OCI-LY1 (cell line): ENCODE data around the gene UMAD1.

Source experiments
- H2AFZ ChIP-seq: fragments of 200-600 bp; sonication (generic), shearing (Covaris generic); 2 replicates; pipeline ENCODE4 v1.6.0; 2014; ENCODE audit warnings: antibody characterized with exemption, mild to moderate bottlenecking, low read length
- H3F3A ChIP-seq: fragments of 200-600 bp; sonication (generic), shearing (Covaris generic); 2 replicates; pipeline ENCODE4 v1.6.0; 2014; ENCODE audit warnings: mild to moderate bottlenecking, antibody characterized with exemption, low read length, moderate library complexity; ENCODE audit not compliant: insufficient read depth
- H3K27ac ChIP-seq: fragments of 200-600 bp; sonication (generic); 2 replicates; pipeline ENCODE4 v1.5.1; 2014; ENCODE audit warnings: low read length, mixed run types, mild to moderate bottlenecking, low read depth; ENCODE audit not compliant: poor library complexity, severe bottlenecking
- H3K27me3 ChIP-seq: fragments of 200-600 bp; sonication (generic); 2 replicates; pipeline ENCODE4 v1.6.0; 2014; ENCODE audit warnings: antibody characterized with exemption, mild to moderate bottlenecking, low read length, moderate library complexity; ENCODE audit not compliant: insufficient read depth
- H3K36me3 ChIP-seq: fragments of 200-600 bp; sonication (generic); 2 replicates; pipeline ENCODE4 v1.6.1; 2014; ENCODE audit warnings: mild to moderate bottlenecking, antibody characterized with exemption, low read length, moderate library complexity, mixed read lengths; ENCODE audit not compliant: insufficient read depth
- H3K4me1 ChIP-seq: fragments of 200-600 bp; sonication (generic); 2 replicates; pipeline ENCODE4 v1.5.1; 2014; ENCODE audit warnings: mild to moderate bottlenecking, low read length, moderate library complexity; ENCODE audit not compliant: insufficient read depth, severe bottlenecking
- H3K4me2 ChIP-seq: fragments of 200-600 bp; sonication (generic), shearing (Covaris generic); 2 replicates; pipeline ENCODE4 v1.6.1; 2014; ENCODE audit warnings: low read length
- H3K4me3 ChIP-seq: fragments of 200-600 bp; sonication (generic); 2 replicates; pipeline ENCODE4 v1.5.1; 2014; ENCODE audit warnings: low read length, low read depth, mild to moderate bottlenecking, mixed read lengths; ENCODE audit not compliant: poor library complexity, severe bottlenecking
- H3K79me2 ChIP-seq: fragments of 200-600 bp; shearing (Covaris generic); 2 replicates; pipeline ENCODE4 v1.6.1; 2016; ENCODE audit warnings: mixed run types, low read length, mixed read lengths; ENCODE audit not compliant: insufficient read depth
- H3K9ac ChIP-seq: fragments of 200-600 bp; sonication (generic), shearing (Covaris generic); 2 replicates; pipeline ENCODE4 v1.6.1; 2014; ENCODE audit warnings: mild to moderate bottlenecking, low read length, mixed read lengths
- H3K9me2 ChIP-seq: fragments of 200-600 bp; sonication (generic), shearing (Covaris generic); 2 replicates; pipeline ENCODE4 v1.6.1; 2014; ENCODE audit warnings: low read depth, mild to moderate bottlenecking, low read length, mixed read lengths
- H3K9me3 ChIP-seq: fragments of 200-600 bp; shearing (Covaris generic); 2 replicates; pipeline ENCODE4 v1.6.1; 2014; ENCODE audit warnings: low read length, mixed read lengths
- H4K20me1 ChIP-seq: fragments of 200-600 bp; sonication (generic), shearing (Covaris generic); 2 replicates; pipeline ENCODE4 v1.6.0; 2016; ENCODE audit warnings: mild to moderate bottlenecking, low read length; ENCODE audit not compliant: insufficient read depth
- EZH2 ChIP-seq: fragments of 200-600 bp; sonication (generic), shearing (Covaris generic); IDR thresholded peaks from 2 replicates; pipeline ENCODE4 v1.8.0; 2017; ENCODE audit warnings: borderline replicate concordance, mixed run types, mild to moderate bottlenecking, antibody characterized with exemption, low read length, moderate library complexity, mixed read lengths
- TF ChIP-seq, protein P1 (sequence below): fragments of 200-600 bp; sonication (generic), shearing (Covaris generic); IDR thresholded peaks from 2 replicates; pipeline ENCODE4 v1.5.1; 2017; ENCODE audit warnings: mild to moderate bottlenecking, antibody characterized with exemption, low read length, moderate library complexity, mixed read lengths

UMAD1 gene

GRCh38 chr7:7808626-7809025, 168.1 kb downstream of the UMAD1 start:
- Histone ChIP-seq H3K9ac (no peak overlapping the region), H2AFZ (no peak overlapping the region), H3K36me3 (no peaks in the 10 kb centered on the region), H3K27me3 (no peaks in the 10 kb centered on the region), H3F3A (no peaks in the 10 kb centered on the region), H4K20me1 (no peaks in the 10 kb centered on the region), H3K9me2 (no peaks in the 10 kb centered on the region), H3K79me2 (no peaks in the 10 kb centered on the region), H3K4me3 (no peak overlapping the region), H3K4me2 (no peak overlapping the region), H3K27ac (no peak overlapping the region), H3K9me3 (no peaks in the 10 kb centered on the region), H3K4me1 (peaks cover 30% of the 10 kb centered on the region)
- TF ChIP-seq, protein P1, sequence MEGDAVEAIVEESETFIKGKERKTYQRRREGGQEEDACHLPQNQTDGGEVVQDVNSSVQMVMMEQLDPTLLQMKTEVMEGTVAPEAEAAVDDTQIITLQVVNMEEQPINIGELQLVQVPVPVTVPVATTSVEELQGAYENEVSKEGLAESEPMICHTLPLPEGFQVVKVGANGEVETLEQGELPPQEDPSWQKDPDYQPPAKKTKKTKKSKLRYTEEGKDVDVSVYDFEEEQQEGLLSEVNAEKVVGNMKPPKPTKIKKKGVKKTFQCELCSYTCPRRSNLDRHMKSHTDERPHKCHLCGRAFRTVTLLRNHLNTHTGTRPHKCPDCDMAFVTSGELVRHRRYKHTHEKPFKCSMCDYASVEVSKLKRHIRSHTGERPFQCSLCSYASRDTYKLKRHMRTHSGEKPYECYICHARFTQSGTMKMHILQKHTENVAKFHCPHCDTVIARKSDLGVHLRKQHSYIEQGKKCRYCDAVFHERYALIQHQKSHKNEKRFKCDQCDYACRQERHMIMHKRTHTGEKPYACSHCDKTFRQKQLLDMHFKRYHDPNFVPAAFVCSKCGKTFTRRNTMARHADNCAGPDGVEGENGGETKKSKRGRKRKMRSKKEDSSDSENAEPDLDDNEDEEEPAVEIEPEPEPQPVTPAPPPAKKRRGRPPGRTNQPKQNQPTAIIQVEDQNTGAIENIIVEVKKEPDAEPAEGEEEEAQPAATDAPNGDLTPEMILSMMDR: no peak
- TF ChIP-seq EZH2: no peak

GRCh38 chr7:7810380-7810779, 169.8 kb downstream of the UMAD1 start:
- H3K9me3 ChIP-seq: no peaks in the 10 kb centered on the region
- no peak overlapping the region for H3K27ac ChIP-seq
- H3K79me2 ChIP-seq: no peaks in the 10 kb centered on the region
- H3K9me2 ChIP-seq: no peaks in the 10 kb centered on the region
- TF ChIP-seq, protein P1: no peak
- no peak for TF ChIP-seq EZH2
- H3K9ac ChIP-seq: no peak overlapping the region
- H3K4me1 ChIP-seq: peaks cover 25% of the 10 kb centered on the region
- H3K27me3 ChIP-seq: no peaks in the 10 kb centered on the region
- no peak overlapping the region for H2AFZ ChIP-seq
- H3K4me3 ChIP-seq: no peak overlapping the region
- H3F3A ChIP-seq: no peaks in the 10 kb centered on the region
- H3K36me3 ChIP-seq: peaks cover 6% of the 10 kb centered on the region
- H4K20me1 ChIP-seq: no peaks in the 10 kb centered on the region
- no peak overlapping the region for H3K4me2 ChIP-seq

- no peaks in the 10 kb centered on the region for H3K9me3 ChIP-seq
- H3K4me2 ChIP-seq: no peak overlapping the region
- no peaks in the 10 kb centered on the region for H3K79me2 ChIP-seq
- H3K9me2 ChIP-seq: no peaks in the 10 kb centered on the region
- peaks cover 6% of the 10 kb centered on the region for H3K36me3 ChIP-seq
- no peak overlapping the region for H3K9ac ChIP-seq
- H4K20me1 ChIP-seq: no peaks in the 10 kb centered on the region
- no peaks in the 10 kb centered on the region for H3K27me3 ChIP-seq
- no peak overlapping the region for H3K27ac ChIP-seq
- H3K4me1 ChIP-seq: peaks cover 25% of the 10 kb centered on the region
- no peak overlapping the region for H2AFZ ChIP-seq
- no peak for TF ChIP-seq EZH2
- TF ChIP-seq, protein P1: no peak
- H3F3A ChIP-seq: no peaks in the 10 kb centered on the region
- H3K4me3 ChIP-seq: no peak overlapping the region
Observed at GRCh38 chr7:7810826-7811225, 170.3 kb downstream of the UMAD1 start.
